HUES64 (cell line): ENCODE measurements around the gene BMPER.

Source experiments
- H3K27ac ChIP-seq: 2 replicates; pipeline ENCODE4 v1.7.0; 2013; ENCODE audit warnings: low read depth, low read length, inconsistent platforms
- H3K27me3 ChIP-seq: 2 replicates; pipeline ENCODE4 v1.6.1; 2013; ENCODE audit warnings: mild to moderate bottlenecking, low read length; ENCODE audit not compliant: insufficient read depth
- H3K36me3 ChIP-seq: 2 replicates; pipeline ENCODE4 v1.6.1; 2013; ENCODE audit warnings: mild to moderate bottlenecking, low read length; ENCODE audit not compliant: insufficient read depth
- H3K4me1 ChIP-seq: 2 replicates; pipeline ENCODE4 v1.6.1; 2013; ENCODE audit warnings: mild to moderate bottlenecking, low read length, moderate library complexity; ENCODE audit not compliant: insufficient read depth
- H3K4me3 ChIP-seq: 2 replicates; pipeline ENCODE4 v1.5.1; 2013; ENCODE audit warnings: mild to moderate bottlenecking, low read length, moderate library complexity
- H3K9ac ChIP-seq: 2 replicates; pipeline ENCODE4 v1.6.1; 2013; ENCODE audit warnings: mild to moderate bottlenecking, low read depth, low read length
- H3K9me3 ChIP-seq: 2 replicates; pipeline ENCODE4 v1.6.1; 2013; ENCODE audit warnings: low read depth, low read length; ENCODE audit not compliant: insufficient read depth
- WGBS: fragments of 150-250, 120-280 bp; methylation state at CpG from one replicate; pipeline ENCODE4 v1.1.7; 2013; ENCODE audit warnings: missing lambda C conversion rate; 5-methylcytosine and 5-hydroxymethylcytosine counted together

The BMPER gene

GRCh38 chr7:34133356-34133982 is 228.1 kb downstream of the BMPER start:
- Histone ChIP-seq H3K9me3 (no peaks in the 10 kb centered on the region), H3K27me3 (no peaks in the 10 kb centered on the region), H3K4me1 (peaks cover 3% of the 10 kb centered on the region), H3K9ac (no peak overlapping the region), H3K4me3 (no peak overlapping the region), H3K27ac (no peak overlapping the region), H3K36me3 (no peaks in the 10 kb centered on the region)
- 89% methylated on average over 8 of the region's 8 CpGs for WGBS

GRCh38 chr7:34133983-34134782 is 228.8 kb downstream of the BMPER start:
- Histone ChIP-seq H3K27me3 (no peaks in the 10 kb centered on the region), H3K36me3 (no peaks in the 10 kb centered on the region), H3K9me3 (no peaks in the 10 kb centered on the region), H3K4me1 (peaks cover 10% of the 10 kb centered on the region), H3K9ac (no peak overlapping the region), H3K27ac (no peak overlapping the region), H3K4me3 (no peak overlapping the region)
- WGBS, result 48% methylated on average over 12 of the region's 12 CpGs

GRCh38 chr7:34135924-34136323 is 230.6 kb downstream of the BMPER start:
- Histone ChIP-seq H3K27ac (no peak overlapping the region), H3K36me3 (no peaks in the 10 kb centered on the region), H3K27me3 (no peaks in the 10 kb centered on the region), H3K9ac (no peak overlapping the region), H3K4me3 (no peak overlapping the region), H3K9me3 (no peaks in the 10 kb centered on the region), H3K4me1 (peaks cover 18% of the 10 kb centered on the region)
- 70% methylated on average over 4 of the region's 4 CpGs for WGBS

- H3K9ac ChIP-seq, result no peak overlapping the region
- WGBS, result 93% methylated on average over 5 of the region's 5 CpGs
- H3K27me3 ChIP-seq, result no peaks in the 10 kb centered on the region
- peaks cover 18% of the 10 kb centered on the region for H3K4me1 ChIP-seq
- no peak overlapping the region for H3K4me3 ChIP-seq
- H3K36me3 ChIP-seq, result no peaks in the 10 kb centered on the region
- H3K9me3 ChIP-seq, result no peaks in the 10 kb centered on the region
- no peak overlapping the region for H3K27ac ChIP-seq
Observed at GRCh38 chr7:34136698-34137097, 231.4 kb downstream of the BMPER start.

GRCh38 chr7:34137176-34137575 is 231.8 kb downstream of the BMPER start:
- 93% methylated on average over 4 of the region's 4 CpGs for WGBS

GRCh38 chr7:34138483-34138882 is 233.1 kb downstream of the BMPER start:
- Histone ChIP-seq H3K27ac (no peak overlapping the region), H3K9me3 (no peaks in the 10 kb centered on the region), H3K9ac (no peak overlapping the region), H3K27me3 (no peaks in the 10 kb centered on the region), H3K4me3 (no peak overlapping the region), H3K4me1 (peaks cover 18% of the 10 kb centered on the region), H3K36me3 (no peaks in the 10 kb centered on the region)
- 75% methylated on average over 2 of the region's 2 CpGs for WGBS

More at GRCh38 chr7:34137176-34137575, 231.8 kb downstream of the BMPER start:
- Histone ChIP-seq H3K4me1 (peaks cover 18% of the 10 kb centered on the region), H3K9me3 (no peaks in the 10 kb centered on the region), H3K9ac (no peak overlapping the region), H3K36me3 (no peaks in the 10 kb centered on the region), H3K27ac (no peak overlapping the region), H3K27me3 (no peaks in the 10 kb centered on the region), H3K4me3 (no peak overlapping the region)

GRCh38 chr7:34139086-34139485 is 233.7 kb downstream of the BMPER start:
- no peak overlapping the region for H3K27ac ChIP-seq
- no peak overlapping the region for H3K9ac ChIP-seq
- no peaks in the 10 kb centered on the region for H3K36me3 ChIP-seq
- no peak overlapping the region for H3K4me3 ChIP-seq
- H3K4me1 ChIP-seq, result peaks cover 18% of the 10 kb centered on the region
- no peaks in the 10 kb centered on the region for H3K27me3 ChIP-seq
- 93% methylated on average over 3 of the region's 3 CpGs for WGBS
- no peaks in the 10 kb centered on the region for H3K9me3 ChIP-seq

GRCh38 chr7:34140066-34140465 is 234.7 kb downstream of the BMPER start:
- H3K4me3 ChIP-seq, result no peak overlapping the region
- H3K4me1 ChIP-seq, result peaks cover 18% of the 10 kb centered on the region
- no peaks in the 10 kb centered on the region for H3K9me3 ChIP-seq
- no peak overlapping the region for H3K27ac ChIP-seq
- WGBS, result 89% methylated on average over 4 of the region's 4 CpGs
- no peak overlapping the region for H3K9ac ChIP-seq
- no peaks in the 10 kb centered on the region for H3K27me3 ChIP-seq
- no peaks in the 10 kb centered on the region for H3K36me3 ChIP-seq

GRCh38 chr7:34143402-34143801 is 238.1 kb downstream of the BMPER start:
- Histone ChIP-seq H3K9ac (no peak overlapping the region), H3K4me1 (peaks cover 16% of the 10 kb centered on the region), H3K27me3 (no peaks in the 10 kb centered on the region), H3K36me3 (no peaks in the 10 kb centered on the region), H3K9me3 (no peaks in the 10 kb centered on the region), H3K4me3 (no peak overlapping the region), H3K27ac (no peak overlapping the region)
- 100% methylated on average over 1 of the region's 2 CpGs for WGBS

- Histone ChIP-seq H3K9me3 (no peaks in the 10 kb centered on the region), H3K4me1 (no peaks in the 10 kb centered on the region), H3K27ac (no peak overlapping the region), H3K36me3 (no peaks in the 10 kb centered on the region), H3K27me3 (no peaks in the 10 kb centered on the region), H3K4me3 (no peak overlapping the region), H3K9ac (no peak overlapping the region)
- WGBS, result 80% methylated on average over 1 of the region's 1 CpG
Observed at GRCh38 chr7:34145603-34146002, 240.3 kb downstream of the BMPER start.

GRCh38 chr7:34153656-34154270 is 248.4 kb downstream of the BMPER start:
- Histone ChIP-seq H3K4me3 (no peak overlapping the region), H3K36me3 (no peaks in the 10 kb centered on the region), H3K4me1 (peaks cover 14% of the 10 kb centered on the region; the same call in 1 of the 2 replicates), H3K27ac (no peak overlapping the region), H3K27me3 (no peaks in the 10 kb centered on the region), H3K9me3 (no peaks in the 10 kb centered on the region), H3K9ac (no peak overlapping the region)
- 97% methylated on average over 4 of the region's 5 CpGs for WGBS
